ENCODE results near the gene ZNF366.
"Not testable (repeated sequence)": the region's sequence is repeated elsewhere in the genome, so short reads cannot be mapped to it uniquely, and the experiment has no call there.

ZNF366 gene

GRCh38 chr5:72436796-72437471, 70.3 kb downstream of the ZNF366 start:
- no peak for DNase-seq

GRCh38 chr5:72434781-72435437, 72.3 kb downstream of the ZNF366 start:
- no peak for DNase-seq

GRCh38 chr5:72434056-72434780, 73.0 kb downstream of the ZNF366 start:
- DNase-seq = no peak

GRCh38 chr5:72433522-72433921, 73.7 kb downstream of the ZNF366 start:
- DNase-seq = no peak

- DNase-seq = no peak
Observed at GRCh38 chr5:72428669-72429068, 78.5 kb downstream of the ZNF366 start.

- no peak for DNase-seq
Observed at GRCh38 chr5:72427488-72428437, 79.4 kb downstream of the ZNF366 start.

GRCh38 chr5:72427016-72427415, 80.2 kb downstream of the ZNF366 start:
- no peak for DNase-seq

- no peak for DNase-seq
Observed at GRCh38 chr5:72426019-72426418, 81.2 kb downstream of the ZNF366 start.

GRCh38 chr5:72418271-72418670, 88.9 kb downstream of the ZNF366 start:
- no peak for DNase-seq

- no peak for DNase-seq
Observed at GRCh38 chr5:72417333-72418062, 89.7 kb downstream of the ZNF366 start.

- no peak for DNase-seq
Observed at GRCh38 chr5:72415616-72416325, 91.4 kb downstream of the ZNF366 start.

- DNase-seq = no peak
Observed at GRCh38 chr5:72412283-72413055, 94.7 kb downstream of the ZNF366 start.

- DNase-seq = no peak
Observed at GRCh38 chr5:72410688-72411295, 96.4 kb downstream of the ZNF366 start.

- no peak for DNase-seq
Observed at GRCh38 chr5:72408603-72409002, 98.6 kb downstream of the ZNF366 start.

- DNase-seq = no peak
Observed at GRCh38 chr5:72408127-72408526, 99.1 kb downstream of the ZNF366 start.

GRCh38 chr5:72407541-72407940, 99.7 kb downstream of the ZNF366 start:
- DNase-seq = no peak

GRCh38 chr5:72407078-72407477, 100.1 kb downstream of the ZNF366 start:
- DNase-seq = no peak

- not testable (repeated sequence) for DNase-seq
Observed at GRCh38 chr5:72404771-72405170, 102.4 kb downstream of the ZNF366 start.

- no peak for DNase-seq
Observed at GRCh38 chr5:72402959-72403628, 104.1 kb downstream of the ZNF366 start.
